HAP-1 (cell line): ENCODE results near the gene CCDC102B.
"Not testable (repeated sequence)": the region's sequence is repeated elsewhere in the genome, so short reads cannot be mapped to it uniquely, and the experiment has no call there.

Experiments
- DNase-seq, 2 experiments: peaks; one replicate each; pipeline ENCODE4 v3.0.0-alpha.2; 2016 to 2020; ENCODE audit warnings: low spot score in 2 of 2
- H3K27me3 ChIP-seq: fragments of 250-450 bp; sonication (Bioruptor Pico); 2 replicates; pipeline ENCODE4 v1.5.1; 2020; ENCODE audit warnings: low read depth, mild to moderate bottlenecking, moderate library complexity
- H3K36me3 ChIP-seq: fragments of 250-450 bp; sonication (Bioruptor Pico); replicated peaks from 2 replicates; pipeline ENCODE4 v1.5.1; 2020; ENCODE audit warnings: mild to moderate bottlenecking
- H3K4me1 ChIP-seq: fragments of 250-450 bp; sonication (Bioruptor Pico); 2 replicates; pipeline ENCODE4 v1.5.1; 2020; ENCODE audit warnings: mild to moderate bottlenecking
- H3K4me3 ChIP-seq: fragments of 250-450 bp; sonication (Bioruptor Pico); 2 replicates; pipeline ENCODE4 v1.5.1; 2020; ENCODE audit warnings: mild to moderate bottlenecking, moderate library complexity
- H3K9me3 ChIP-seq: fragments of 250-450 bp; sonication (Bioruptor Pico); 2 replicates; pipeline ENCODE4 v1.5.1; 2020; ENCODE audit warnings: mild to moderate bottlenecking, moderate library complexity
- in situ Hi-C: fragments of 300-500 bp; cut with MboI; formaldehyde crosslinking; loops from 3 replicates; pipeline ENCODE4 v1.14.3; 2020; ENCODE audit warnings: low sequenced_read_pairs, inconsistent platforms, mixed read lengths

CCDC102B gene

GRCh38 chr18:68840554-68841263 is 42.8 kb downstream of the CCDC102B start:
- in situ Hi-C loops: no loop called here
- DNase-seq: peak; percentile 56 to 79
- H3K4me3 ChIP-seq: no peak overlapping the region

GRCh38 chr18:68841301-68841700 is 43.4 kb downstream of the CCDC102B start:
- in situ Hi-C loops: no loop called here

More at GRCh38 chr18:68840554-68841263, 42.8 kb downstream of the CCDC102B start:
- Histone ChIP-seq H3K9me3 (no peaks in the 10 kb centered on the region), H3K4me1 (peaks cover 5% of the 10 kb centered on the region), H3K27me3 (no peaks in the 10 kb centered on the region), H3K36me3 (no peaks in the 10 kb centered on the region)

GRCh38 chr18:68842951-68843350 is 45.1 kb downstream of the CCDC102B start:
- Histone ChIP-seq H3K4me3 (no peak overlapping the region), H3K36me3 (no peaks in the 10 kb centered on the region), H3K27me3 (no peaks in the 10 kb centered on the region), H3K4me1 (peaks cover 5% of the 10 kb centered on the region), H3K9me3 (no peaks in the 10 kb centered on the region)
- no peak for DNase-seq
- in situ Hi-C loops: no loop called here

More at GRCh38 chr18:68841301-68841700, 43.4 kb downstream of the CCDC102B start:
- no peak for DNase-seq
- Histone ChIP-seq H3K4me1 (peaks cover 5% of the 10 kb centered on the region), H3K4me3 (no peak overlapping the region), H3K36me3 (no peaks in the 10 kb centered on the region), H3K9me3 (no peaks in the 10 kb centered on the region), H3K27me3 (no peaks in the 10 kb centered on the region)

- Histone ChIP-seq H3K9me3 (no peaks in the 10 kb centered on the region), H3K36me3 (no peaks in the 10 kb centered on the region), H3K4me1 (peaks cover 5% of the 10 kb centered on the region), H3K27me3 (no peaks in the 10 kb centered on the region), H3K4me3 (no peak overlapping the region)
- in situ Hi-C loops: no loop called here
- no peak for DNase-seq
These were observed 45.7 kb downstream of the CCDC102B start for GRCh38 chr18:68843473-68844089.

- no peaks in the 10 kb centered on the region for H3K9me3 ChIP-seq
- no peaks in the 10 kb centered on the region for H3K36me3 ChIP-seq
- DNase-seq: peak in 1 of 2 experiments; percentile 22
- no peak overlapping the region for H3K4me3 ChIP-seq
- no peaks in the 10 kb centered on the region for H3K4me1 ChIP-seq
- in situ Hi-C loops: no loop called here
- no peaks in the 10 kb centered on the region for H3K27me3 ChIP-seq
These were observed 49.4 kb downstream of the CCDC102B start for GRCh38 chr18:68847219-68847837.

GRCh38 chr18:68848242-68848641 is 50.4 kb downstream of the CCDC102B start:
- in situ Hi-C loops: no loop called here
- H3K4me1 ChIP-seq: no peaks in the 10 kb centered on the region

GRCh38 chr18:68854786-68855391 is 57.0 kb downstream of the CCDC102B start:
- Histone ChIP-seq H3K4me1 (no peaks in the 10 kb centered on the region), H3K9me3 (no peaks in the 10 kb centered on the region), H3K4me3 (no peak overlapping the region), H3K27me3 (no peaks in the 10 kb centered on the region), H3K36me3 (no peaks in the 10 kb centered on the region)
- in situ Hi-C loops: no loop called here
- no peak for DNase-seq

More at GRCh38 chr18:68848242-68848641, 50.4 kb downstream of the CCDC102B start:
- no peaks in the 10 kb centered on the region for H3K36me3 ChIP-seq
- no peaks in the 10 kb centered on the region for H3K9me3 ChIP-seq
- H3K4me3 ChIP-seq: no peak overlapping the region
- DNase-seq: no peak
- no peaks in the 10 kb centered on the region for H3K27me3 ChIP-seq

GRCh38 chr18:68855491-68855890 is 57.6 kb downstream of the CCDC102B start:
- no peaks in the 10 kb centered on the region for H3K36me3 ChIP-seq
- H3K4me1 ChIP-seq: no peaks in the 10 kb centered on the region
- H3K27me3 ChIP-seq: no peaks in the 10 kb centered on the region
- in situ Hi-C loops: no loop called here
- no peak for DNase-seq
- no peaks in the 10 kb centered on the region for H3K9me3 ChIP-seq
- no peak overlapping the region for H3K4me3 ChIP-seq

- H3K4me3 ChIP-seq: no peak overlapping the region
- no peaks in the 10 kb centered on the region for H3K27me3 ChIP-seq
- no peaks in the 10 kb centered on the region; the same call in 1 of the 2 replicates for H3K4me1 ChIP-seq
- in situ Hi-C loops: no loop called here
- H3K9me3 ChIP-seq: no peaks in the 10 kb centered on the region
- DNase-seq: no peak
- no peaks in the 10 kb centered on the region for H3K36me3 ChIP-seq
These were observed 63.5 kb downstream of the CCDC102B start for GRCh38 chr18:68861365-68861764.

GRCh38 chr18:68865021-68865420 is 67.1 kb downstream of the CCDC102B start:
- Histone ChIP-seq H3K36me3 (no peaks in the 10 kb centered on the region), H3K27me3 (no peaks in the 10 kb centered on the region), H3K4me3 (no peak overlapping the region), H3K9me3 (no peaks in the 10 kb centered on the region), H3K4me1 (no peaks in the 10 kb centered on the region; the same call in 1 of the 2 replicates)
- DNase-seq: no peak
- in situ Hi-C loops: no loop called here

GRCh38 chr18:68865503-68865902 is 67.6 kb downstream of the CCDC102B start:
- no peak for DNase-seq
- H3K36me3 ChIP-seq: no peaks in the 10 kb centered on the region
- in situ Hi-C loops: no loop called here
- H3K4me1 ChIP-seq: no peaks in the 10 kb centered on the region; the same call in 1 of the 2 replicates
- H3K4me3 ChIP-seq: no peak overlapping the region
- no peaks in the 10 kb centered on the region for H3K9me3 ChIP-seq
- no peaks in the 10 kb centered on the region for H3K27me3 ChIP-seq

- Histone ChIP-seq H3K27me3 (no peaks in the 10 kb centered on the region), H3K4me3 (no peak overlapping the region)
- in situ Hi-C loops: no loop called here
These were observed 75.1 kb downstream of the CCDC102B start for GRCh38 chr18:68873003-68873402.

GRCh38 chr18:68874361-68874760 is 76.5 kb downstream of the CCDC102B start:
- Histone ChIP-seq H3K4me3 (no peak overlapping the region), H3K9me3 (no peaks in the 10 kb centered on the region; the same call in 1 of the 2 replicates), H3K36me3 (no peaks in the 10 kb centered on the region), H3K4me1 (no peaks in the 10 kb centered on the region), H3K27me3 (no peaks in the 10 kb centered on the region)
- in situ Hi-C loops: no loop called here
- DNase-seq: no peak

More at GRCh38 chr18:68873003-68873402, 75.1 kb downstream of the CCDC102B start:
- DNase-seq: no peak
- Histone ChIP-seq H3K4me1 (no peaks in the 10 kb centered on the region), H3K9me3 (no peaks in the 10 kb centered on the region), H3K36me3 (no peaks in the 10 kb centered on the region)

GRCh38 chr18:68879947-68880346 is 82.1 kb downstream of the CCDC102B start:
- H3K36me3 ChIP-seq, H3K27me3 ChIP-seq, in situ Hi-C loops, H3K4me3 ChIP-seq, H3K4me1 ChIP-seq, H3K9me3 ChIP-seq, DNase-seq: not testable (repeated sequence)
